NCI-H446 (cell line): ENCODE results near the gene MFAP1.

ENCODE experiments used
- DNase-seq, 2 experiments: peaks; one replicate each; lab custom pipeline; 2025; lab: John Stamatoyannopoulos, UW

MFAP1 gene

DNA sequence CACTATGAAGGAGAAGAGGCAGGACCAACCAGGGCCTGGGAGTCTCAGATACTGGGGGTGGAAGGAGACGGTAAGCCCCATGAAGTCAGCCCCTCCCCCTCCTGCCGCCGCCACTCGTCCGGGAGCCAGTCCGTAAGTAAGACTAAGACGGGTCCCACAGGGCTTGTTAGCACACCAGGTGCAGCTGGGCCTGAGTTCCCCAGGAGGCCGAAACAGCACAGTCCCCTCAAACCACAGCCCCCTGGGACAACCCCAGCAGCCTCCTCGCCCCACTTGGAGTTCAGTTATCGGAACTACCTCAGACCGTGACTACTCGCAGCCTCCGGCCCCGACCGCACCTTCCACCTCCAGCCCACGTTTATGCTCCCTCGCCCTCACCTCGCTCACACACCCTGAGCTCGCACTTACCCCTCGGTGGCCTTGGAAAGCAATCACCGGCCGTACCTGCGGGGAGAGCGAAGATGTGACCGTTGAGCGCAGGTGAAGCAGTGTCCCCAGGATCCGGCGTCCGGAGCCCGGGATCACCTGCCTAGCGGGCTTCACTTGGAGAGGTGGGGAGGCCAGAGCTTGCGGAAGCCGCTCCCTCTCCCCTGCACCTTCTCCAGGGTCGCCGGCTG lies 48.3 kb downstream of the MFAP1 start:
- DNase-seq, result no peak

DNA sequence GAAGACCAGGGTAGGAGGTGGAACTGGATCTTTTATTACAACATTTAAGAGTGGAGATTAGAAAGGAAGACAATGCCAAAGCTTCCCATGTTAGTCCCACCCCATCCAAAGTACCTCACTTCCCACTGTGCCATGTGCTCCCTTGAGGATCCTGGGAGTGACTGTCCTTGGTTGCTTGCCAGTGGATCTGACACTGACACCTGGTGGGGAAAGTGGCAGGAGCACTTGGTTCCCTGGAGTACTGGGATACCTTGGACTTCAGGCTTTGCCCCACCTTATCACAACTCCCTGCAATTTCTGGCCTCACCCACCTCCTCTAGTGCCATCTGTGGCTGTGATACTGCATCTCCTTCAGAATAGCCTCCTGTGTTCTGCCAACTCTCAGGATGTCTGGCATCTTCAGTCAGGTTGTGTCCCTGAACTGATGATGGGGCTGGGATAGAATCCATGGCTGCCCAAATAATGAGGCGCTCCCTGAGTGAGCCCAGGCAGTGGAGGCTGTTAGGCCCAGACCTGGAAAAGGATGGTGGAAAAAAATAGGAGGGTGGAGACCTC lies 49.0 kb downstream of the MFAP1 start:
- DNase-seq, result peak in 1 of 2 experiments; percentile 40

DNA sequence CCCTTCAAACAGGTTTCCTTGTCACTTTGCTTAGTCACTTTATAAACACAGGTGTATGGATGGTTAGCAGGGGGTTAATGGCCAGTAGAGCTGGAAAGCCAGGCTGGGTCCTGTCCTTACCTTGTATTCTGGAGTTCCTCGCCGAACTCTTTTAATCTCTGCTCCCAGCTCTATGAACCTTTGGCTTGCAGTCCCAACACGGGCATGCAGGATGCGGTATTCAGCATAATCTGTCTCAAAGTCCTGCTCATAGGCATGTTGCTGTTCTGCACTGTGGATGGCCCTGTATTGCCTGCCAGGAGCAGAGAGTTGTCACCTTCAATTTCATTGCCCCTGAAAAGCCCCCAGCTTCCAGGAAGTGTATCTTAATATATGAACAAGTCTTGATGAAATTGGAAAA lies 50.4 kb downstream of the MFAP1 start:
- DNase-seq, result no peak

DNA sequence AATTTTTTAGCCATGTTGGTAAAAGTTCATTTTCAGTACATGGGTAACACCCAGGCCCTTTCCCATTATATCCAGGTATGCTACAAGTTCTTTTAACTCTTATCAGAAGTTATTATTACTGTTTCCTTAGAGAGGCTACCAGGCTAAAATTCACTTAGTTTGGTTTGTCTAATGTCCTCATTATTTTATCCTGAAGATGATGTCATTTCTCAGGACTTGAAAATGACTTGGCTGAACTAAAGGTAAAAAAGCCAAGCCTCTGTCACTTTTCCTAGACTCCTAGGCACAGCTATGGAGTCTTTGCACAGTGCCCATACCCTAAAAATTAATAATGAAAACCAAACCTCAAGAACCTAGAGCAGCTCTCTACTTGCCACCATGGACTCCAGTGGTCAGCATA lies 51.9 kb downstream of the MFAP1 start:
- DNase-seq, result no peak

DNA sequence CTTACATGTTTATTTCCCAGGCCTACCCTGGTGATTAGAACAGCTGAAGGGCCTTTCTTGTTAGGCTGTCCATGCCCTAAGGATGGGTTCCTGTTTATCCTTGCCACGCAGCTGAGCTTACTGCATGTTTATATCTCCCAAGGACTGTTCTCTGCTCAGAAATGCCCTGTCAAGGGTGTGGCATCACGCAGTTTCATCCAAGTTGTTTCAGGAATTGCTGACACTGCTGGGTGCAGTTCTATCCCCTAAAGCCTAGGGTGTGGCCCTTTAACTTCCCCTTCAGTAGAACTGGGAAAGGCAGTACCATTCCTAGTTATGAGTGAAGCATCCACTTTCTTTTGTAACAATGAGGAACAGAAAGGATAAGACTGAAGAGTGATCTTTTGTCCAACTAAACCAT lies 52.7 kb downstream of the MFAP1 start:
- no peak for DNase-seq

DNA sequence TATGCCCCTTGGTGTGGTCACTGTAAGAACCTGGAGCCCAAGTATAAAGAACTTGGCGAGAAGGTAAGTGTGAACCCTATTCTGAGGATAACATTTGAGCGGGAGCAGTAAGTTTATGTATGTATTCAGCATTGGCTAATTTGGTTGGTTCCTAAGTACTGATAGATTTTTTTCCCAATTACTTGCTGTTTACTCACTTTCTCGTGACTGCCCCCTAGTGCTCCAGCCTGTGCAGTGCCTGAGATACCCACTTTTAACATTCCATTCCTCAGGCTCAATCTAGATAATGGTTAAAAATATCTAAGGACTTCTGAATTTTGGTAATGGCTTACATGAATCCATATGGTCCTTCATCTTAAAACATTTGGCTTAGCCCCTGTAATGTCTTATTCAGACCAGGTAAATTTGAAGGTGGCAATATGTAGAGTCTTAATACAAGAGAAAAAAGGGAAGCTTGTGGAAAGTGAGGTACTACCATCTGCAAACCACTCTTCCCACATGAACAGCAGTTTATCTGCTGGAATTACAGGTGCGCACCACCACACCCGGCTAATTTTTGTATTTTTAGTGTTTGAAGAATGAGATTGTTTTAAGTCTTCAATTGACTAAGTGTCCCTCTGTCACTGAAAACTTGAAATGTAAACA lies 54.8 kb downstream of the MFAP1 start:
- DNase-seq, result peak; percentile 36 to 46

DNA sequence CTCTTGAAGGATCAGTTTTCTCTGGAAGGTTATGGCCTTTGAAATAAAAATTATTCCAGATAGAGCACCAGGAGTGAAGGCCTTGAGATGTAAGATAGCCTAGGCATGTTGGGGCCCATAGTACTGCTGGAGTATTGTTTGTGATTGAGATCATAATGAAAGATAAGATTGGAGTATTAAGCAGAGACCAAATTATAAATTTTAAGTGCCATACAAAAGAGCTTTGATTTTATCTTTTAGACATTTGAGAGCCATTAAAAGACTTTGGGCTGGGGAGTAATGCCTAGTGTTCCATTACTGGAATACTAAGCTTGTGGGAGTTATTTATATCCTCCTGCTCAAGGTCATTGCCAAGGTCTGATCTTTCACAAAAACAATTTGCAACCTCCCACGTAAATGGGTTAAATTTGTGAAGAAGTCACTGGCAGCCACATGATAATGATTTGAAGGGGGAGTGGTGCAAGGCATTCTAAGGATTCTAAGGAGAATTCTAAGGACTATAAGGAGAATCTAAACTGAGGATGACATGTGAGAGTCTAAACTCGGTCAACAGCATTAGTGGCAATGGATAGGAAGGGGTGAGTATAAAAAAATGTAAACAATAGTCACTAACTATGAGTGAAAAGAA lies 60.6 kb downstream of the MFAP1 start:
- no peak for DNase-seq

DNA sequence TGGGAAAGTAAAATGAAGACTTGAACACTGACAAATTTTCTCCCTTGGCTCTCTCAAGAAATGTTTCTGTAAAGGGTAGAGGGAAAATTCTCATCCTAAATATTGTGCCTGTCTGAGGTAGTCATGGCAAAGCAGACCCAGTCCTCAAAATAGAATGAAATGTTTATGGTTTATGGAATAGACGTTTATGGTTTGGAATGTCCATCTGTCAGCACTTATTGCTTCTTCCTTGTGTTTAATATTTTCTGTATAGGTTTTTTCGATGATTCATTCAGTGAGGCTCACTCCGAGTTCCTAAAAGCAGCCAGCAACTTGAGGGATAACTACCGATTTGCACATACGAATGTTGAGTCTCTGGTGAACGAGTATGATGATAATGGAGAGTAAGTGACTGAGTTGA lies 61.7 kb downstream of the MFAP1 start:
- DNase-seq, result no peak
